Progenitor cell of endocrine pancreas (in vitro differentiated cells): ENCODE results near the gene CRYL1. TPM values are rescaled to one million over a fixed set of nuclear protein-coding genes. Genes with fewer than 3 reads are reported as not detected.

Experiments
- DNase-seq: peaks from one replicate; pipeline ENCODE4 v3.0.0; 2021; ENCODE audit warnings: low spot score; ENCODE audit not compliant: unreplicated experiment
- H3K27ac Mint-ChIP-seq: 2 replicates; pipeline ENCODE4 v1.8.0; 2021; ENCODE audit warnings: mild to moderate bottlenecking, moderate library complexity, mixed read lengths
- H3K27me3 Mint-ChIP-seq: 2 replicates; pipeline ENCODE4 v1.8.0; 2021; ENCODE audit warnings: mixed read lengths
- H3K36me3 Mint-ChIP-seq: 2 replicates; pipeline ENCODE4 v1.8.0; 2022; ENCODE audit warnings: mixed read lengths; ENCODE audit not compliant: insufficient read depth
- H3K4me1 Mint-ChIP-seq: 2 replicates; pipeline ENCODE4 v1.8.0; 2021; ENCODE audit warnings: low read depth, mixed read lengths
- H3K4me3 Mint-ChIP-seq: 2 replicates; pipeline ENCODE4 v1.8.0; 2021; ENCODE audit warnings: low read depth, mild to moderate bottlenecking, moderate library complexity, mixed read lengths
- H3K9me3 Mint-ChIP-seq: 2 replicates; pipeline ENCODE4 v1.8.0; 2021; ENCODE audit warnings: low read depth, mixed read lengths
- total RNA-seq: library from RNA; stranded (reverse); gene quantifications from 2 replicates; pipeline ENCODE4 v1.2.1, GENCODE V29; 2021
- TF ChIP-seq, protein P1 (sequence below): fragments of 200-600 bp; sonication (generic); IDR thresholded peaks from one replicate; pipeline ENCODE4 v1.5.0; 2021; ENCODE audit warnings: antibody characterized with exemption, mild to moderate bottlenecking; ENCODE audit not compliant: unreplicated experiment

Gene CRYL1
- total RNA-seq, 1 donor from 2014 or later: 11.7 TPM

DNA sequence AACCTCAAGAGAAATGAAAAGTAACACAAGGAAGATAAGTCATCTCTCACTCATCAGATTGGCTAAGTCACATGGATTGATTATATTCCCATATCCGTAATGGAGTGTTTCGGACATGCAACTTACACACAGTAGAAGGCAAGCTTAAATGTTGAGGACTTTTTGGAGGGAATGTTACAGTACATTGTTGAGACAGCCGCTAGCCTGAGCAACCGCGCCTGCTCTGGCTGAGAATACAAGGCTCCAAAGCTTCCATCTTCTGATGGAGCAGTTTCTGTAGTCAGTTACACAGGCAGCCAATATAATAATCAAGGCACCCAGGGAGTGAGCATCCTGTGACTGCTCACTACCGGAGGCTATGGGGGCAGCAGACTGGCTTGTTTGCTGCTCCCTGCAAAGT, 1.0 kb upstream of the CRYL1 start:
- Mint-ChIP-seq H3K27me3 (peaks cover 27% of the 10 kb centered on the region), H3K4me3 (peak overlapping the region; percentile 75), H3K27ac (no peak overlapping the region), H3K4me1 (peaks cover 2% of the 10 kb centered on the region), H3K36me3 (no peaks in the 10 kb centered on the region), H3K9me3 (no peaks in the 10 kb centered on the region)
- TF ChIP-seq, protein P1, sequence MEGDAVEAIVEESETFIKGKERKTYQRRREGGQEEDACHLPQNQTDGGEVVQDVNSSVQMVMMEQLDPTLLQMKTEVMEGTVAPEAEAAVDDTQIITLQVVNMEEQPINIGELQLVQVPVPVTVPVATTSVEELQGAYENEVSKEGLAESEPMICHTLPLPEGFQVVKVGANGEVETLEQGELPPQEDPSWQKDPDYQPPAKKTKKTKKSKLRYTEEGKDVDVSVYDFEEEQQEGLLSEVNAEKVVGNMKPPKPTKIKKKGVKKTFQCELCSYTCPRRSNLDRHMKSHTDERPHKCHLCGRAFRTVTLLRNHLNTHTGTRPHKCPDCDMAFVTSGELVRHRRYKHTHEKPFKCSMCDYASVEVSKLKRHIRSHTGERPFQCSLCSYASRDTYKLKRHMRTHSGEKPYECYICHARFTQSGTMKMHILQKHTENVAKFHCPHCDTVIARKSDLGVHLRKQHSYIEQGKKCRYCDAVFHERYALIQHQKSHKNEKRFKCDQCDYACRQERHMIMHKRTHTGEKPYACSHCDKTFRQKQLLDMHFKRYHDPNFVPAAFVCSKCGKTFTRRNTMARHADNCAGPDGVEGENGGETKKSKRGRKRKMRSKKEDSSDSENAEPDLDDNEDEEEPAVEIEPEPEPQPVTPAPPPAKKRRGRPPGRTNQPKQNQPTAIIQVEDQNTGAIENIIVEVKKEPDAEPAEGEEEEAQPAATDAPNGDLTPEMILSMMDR: no peak
- DNase-seq: no peak

DNA sequence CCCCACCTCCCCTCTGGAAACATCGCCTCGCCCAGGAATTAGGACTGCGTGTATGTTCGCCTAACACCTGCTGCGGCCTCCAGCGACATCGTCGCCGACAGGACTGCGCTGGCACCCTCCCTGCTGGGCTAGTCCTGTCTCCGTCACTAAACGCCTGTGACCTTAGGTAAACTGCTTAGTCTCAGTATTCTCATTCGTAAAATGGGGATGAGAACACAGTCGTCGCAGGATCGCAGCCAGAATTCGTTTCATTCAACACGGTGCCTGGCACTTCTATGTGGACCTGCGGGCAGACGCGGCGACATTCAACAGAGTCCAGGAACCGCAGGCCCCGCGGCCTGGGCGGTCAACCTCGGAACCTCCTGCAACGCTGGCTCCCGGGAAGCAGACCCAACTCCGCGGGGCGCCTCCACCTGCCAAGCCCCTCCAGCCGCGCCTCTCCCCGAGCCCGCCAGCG, 485 bp downstream of the CRYL1 start:
- TF ChIP-seq, protein P1: no peak
- H3K9me3 Mint-ChIP-seq: no peaks in the 10 kb centered on the region
- H3K4me1 Mint-ChIP-seq: peaks cover 2% of the 10 kb centered on the region
- H3K27ac Mint-ChIP-seq: peak overlapping the region; percentile 71
- H3K4me3 Mint-ChIP-seq: peak overlapping the region; percentile 80
- DNase-seq: no peak
- H3K36me3 Mint-ChIP-seq: no peaks in the 10 kb centered on the region
- H3K27me3 Mint-ChIP-seq: peaks cover 27% of the 10 kb centered on the region

DNA sequence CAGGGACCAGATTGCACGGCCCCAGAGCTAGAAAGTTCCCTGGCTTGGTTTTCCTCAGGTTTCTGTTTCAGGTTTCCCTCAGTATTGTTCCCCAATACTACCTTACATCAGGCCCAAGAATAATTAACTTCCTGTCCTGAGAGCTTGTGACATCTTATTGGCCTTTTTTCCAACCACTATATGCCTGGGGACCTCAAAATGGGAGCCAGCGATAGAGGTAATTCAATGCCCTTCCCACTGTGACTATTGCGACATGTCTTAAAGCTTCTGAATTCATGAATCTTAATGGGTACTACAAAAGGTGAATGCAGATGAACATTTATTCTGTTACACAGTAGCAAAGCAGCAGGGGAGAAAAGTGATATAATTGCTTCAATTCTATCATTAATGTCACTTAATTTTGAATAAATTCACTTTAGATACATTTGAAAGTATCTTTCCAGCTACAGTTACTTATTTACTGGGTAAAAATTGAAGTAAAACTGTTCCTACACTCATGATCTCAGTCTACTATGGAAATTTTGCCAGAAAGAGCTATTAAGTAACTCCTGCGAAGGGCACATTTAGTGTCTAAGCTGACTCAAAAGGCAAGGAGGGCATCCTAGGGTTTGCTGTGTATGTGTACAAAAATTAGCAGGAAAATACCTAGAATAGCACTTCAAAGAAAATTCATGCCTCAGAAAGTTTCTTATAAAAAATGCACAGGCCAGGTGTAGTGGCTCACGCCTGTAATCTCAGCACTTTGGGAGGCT, 4.1 kb downstream of the CRYL1 start:
- Mint-ChIP-seq H3K36me3 (no peaks in the 10 kb centered on the region), H3K4me1 (peaks cover 9% of the 10 kb centered on the region), H3K27me3 (peaks cover 8% of the 10 kb centered on the region), H3K9me3 (no peaks in the 10 kb centered on the region), H3K27ac (no peak overlapping the region), H3K4me3 (no peak overlapping the region)
- DNase-seq: no peak
- TF ChIP-seq, protein P1: no peak

DNA sequence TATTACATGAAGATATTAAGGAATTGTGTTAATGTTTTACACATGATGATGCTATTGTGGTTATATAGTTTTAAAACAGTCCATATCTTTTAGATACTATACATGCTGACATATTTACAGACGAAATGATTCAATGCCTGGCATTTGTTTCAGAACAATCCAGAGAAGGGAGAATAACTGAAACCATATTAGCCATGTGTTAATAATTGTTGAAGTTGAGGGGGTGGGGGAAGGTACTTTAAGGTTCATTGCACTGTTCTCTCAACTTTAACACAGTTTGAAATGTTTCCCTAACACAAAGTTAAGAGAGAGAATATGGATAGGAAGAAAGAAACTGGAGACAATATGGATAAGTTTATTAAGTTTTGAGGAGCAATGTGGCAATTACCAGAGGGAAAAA, 5.8 kb downstream of the CRYL1 start:
- TF ChIP-seq, protein P1: no peak
- no peaks in the 10 kb centered on the region for H3K9me3 Mint-ChIP-seq
- H3K36me3 Mint-ChIP-seq: no peaks in the 10 kb centered on the region
- no peak overlapping the region for H3K4me3 Mint-ChIP-seq
- H3K27ac Mint-ChIP-seq: no peak overlapping the region
- no peak for DNase-seq
- H3K27me3 Mint-ChIP-seq: peaks cover 3% of the 10 kb centered on the region
- H3K4me1 Mint-ChIP-seq: peaks cover 7% of the 10 kb centered on the region

DNA sequence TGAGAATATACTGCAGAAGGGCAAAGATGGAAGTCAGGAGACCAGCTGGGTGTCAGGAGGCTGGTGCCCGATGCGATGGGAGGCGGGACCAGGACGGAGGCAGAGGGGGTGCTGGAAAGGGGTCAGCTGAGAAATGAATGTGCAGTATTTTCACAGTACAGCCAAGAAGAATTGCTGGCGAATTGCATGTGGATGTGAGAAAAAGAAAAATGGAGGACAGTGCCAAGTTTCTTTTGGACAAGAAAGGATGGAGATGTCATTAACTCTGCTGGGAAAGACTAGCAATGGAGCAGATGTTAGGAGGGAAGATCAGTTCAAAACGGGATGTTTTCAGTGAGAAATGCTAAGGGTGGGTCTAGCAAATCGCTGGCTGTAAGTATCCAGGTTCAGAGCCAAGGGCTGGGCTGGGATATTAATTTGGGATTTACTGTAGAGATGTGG, 7.0 kb downstream of the CRYL1 start:
- TF ChIP-seq, protein P1: no peak
- no peaks in the 10 kb centered on the region for H3K9me3 Mint-ChIP-seq
- peaks cover 7% of the 10 kb centered on the region for H3K4me1 Mint-ChIP-seq
- H3K27ac Mint-ChIP-seq: no peak overlapping the region
- H3K36me3 Mint-ChIP-seq: no peaks in the 10 kb centered on the region
- no peak for DNase-seq
- H3K4me3 Mint-ChIP-seq: no peak overlapping the region
- no peaks in the 10 kb centered on the region for H3K27me3 Mint-ChIP-seq
